SK-N-SH (cell line): ENCODE measurements around the gene PSAP. TPM values are rescaled to one million over a fixed set of nuclear protein-coding genes. Genes with fewer than 3 reads are reported as not detected.

Source experiments
- CTCF ChIA-PET: fragments of 300-600, 350-600 bp; formaldehyde crosslinking; extraction: SDS; loops from one replicate; lab custom pipeline; 2021; lab: Yijun Ruan, JAX
- POLR2A ChIA-PET: fragments of 350-600 bp; sonication (Branson Sonifier 250); formaldehyde crosslinking; extraction: SDS; loops from one replicate; lab custom pipeline; 2020; ENCODE audit warnings: antibody characterized with exemption, inconsistent platforms; lab: Yijun Ruan, JAX
- DNase-seq: peaks from one replicate; pipeline ENCODE4 v3.0.0; 2012
- H2AFZ ChIP-seq: fragments of 200-600 bp; sonication (generic); 2 replicates; pipeline ENCODE4 v1.8.1; 2016; ENCODE audit warnings: antibody characterized with exemption, mild to moderate bottlenecking, low read depth
- H3F3A ChIP-seq: fragments of 200-600 bp; sonication (generic); replicated peaks from 2 replicates; pipeline ENCODE3; 2016; ENCODE audit warnings: antibody characterized with exemption, mild to moderate bottlenecking; ENCODE audit not compliant: insufficient read depth
- H3K27ac ChIP-seq, 2 experiments: fragments of 200-500 bp in 1 of 2; fragments of 200-600 bp in 1 of 2; sonication (Bioruptor generic) in 1 of 2; sonication (generic), shearing (Covaris generic) in 1 of 2; 2 replicates each; pipeline versions ENCODE4 v1.5.1 to v1.6.1; 2014 to 2016; ENCODE audit warnings: low read depth in 2 of 2, inconsistent platforms in 1 of 2, low read length in 1 of 2, mild to moderate bottlenecking in 1 of 2, mixed read lengths in 1 of 2
- H3K27me3 ChIP-seq: fragments of 200-600 bp; sonication (generic), shearing (Covaris generic); 2 replicates; pipeline ENCODE4 v1.6.1; 2016; ENCODE audit warnings: mixed run types; ENCODE audit not compliant: insufficient read depth
- H3K36me3 ChIP-seq, 2 experiments: fragments of 200-500 bp in 1 of 2; fragments of 200-600 bp in 1 of 2; sonication (Bioruptor generic) in 1 of 2; sonication (generic) in 1 of 2; replicated peaks in 1 of 2; 2 replicates each; pipeline versions ENCODE3 to v1.5.1; 2014 to 2016; ENCODE audit warnings: low read length in 1 of 2, mild to moderate bottlenecking in 1 of 2; ENCODE audit not compliant: insufficient read depth in 2 of 2, control insufficient read depth in 1 of 2
- H3K4me1 ChIP-seq, 2 experiments: fragments of 200-500 bp in 1 of 2; fragments of 200-600 bp in 1 of 2; sonication (Bioruptor generic) in 1 of 2; sonication (generic), shearing (Covaris generic) in 1 of 2; 2 replicates each; pipeline versions ENCODE4 v1.5.1 to v1.6.1; 2014 to 2016; ENCODE audit warnings: low read depth in 1 of 2, low read length in 1 of 2, mixed run types in 1 of 2; ENCODE audit not compliant: insufficient read depth in 2 of 2, control insufficient read depth in 1 of 2
- H3K4me2 ChIP-seq: fragments of 200-600 bp; sonication (generic), shearing (Covaris generic); 2 replicates; pipeline ENCODE4 v1.6.1; 2017; ENCODE audit warnings: mixed run types
- H3K4me3 ChIP-seq, 2 experiments: fragments of 200-500 bp in 1 of 2; fragments of 200-600 bp in 1 of 2; sonication (Bioruptor generic) in 1 of 2; sonication (generic), shearing (Covaris generic) in 1 of 2; 2 replicates each; pipeline versions ENCODE4 v1.5.1 to v1.8.1; 2014 to 2016; ENCODE audit warnings: low read depth in 2 of 2, inconsistent platforms in 1 of 2, low read length in 1 of 2, mild to moderate bottlenecking in 1 of 2, mixed read lengths in 1 of 2, moderate library complexity in 1 of 2
- H3K79me2 ChIP-seq: fragments of 200-600 bp; sonication (generic); 2 replicates; pipeline ENCODE4 v1.8.1; 2017; ENCODE audit warnings: mild to moderate bottlenecking; ENCODE audit not compliant: insufficient read depth
- H3K9ac ChIP-seq: fragments of 200-600 bp; sonication (generic); 2 replicates; pipeline ENCODE4 v1.6.1; 2017; ENCODE audit warnings: mixed run types
- H3K9me2 ChIP-seq: fragments of 200-600 bp; sonication (generic); 2 replicates; pipeline ENCODE4 v1.6.1; 2017; ENCODE audit warnings: mixed run types
- H3K9me3 ChIP-seq: fragments of 200-600 bp; sonication (generic); 2 replicates; pipeline ENCODE4 v1.6.1; 2017; ENCODE audit warnings: mixed run types, mild to moderate bottlenecking, moderate library complexity
- H4K20me1 ChIP-seq: fragments of 200-600 bp; sonication (generic); 2 replicates; pipeline ENCODE4 v1.6.1; 2017; ENCODE audit warnings: mild to moderate bottlenecking, mixed run types; ENCODE audit not compliant: insufficient read depth
- CHD2 ChIP-seq: fragments of 150-350 bp; IDR thresholded peaks from 2 replicates; pipeline ENCODE4 v1.6.1; 2018; ENCODE audit warnings: low read length; ENCODE audit not compliant: partially characterized antibody
- ELF1 ChIP-seq: IDR thresholded peaks from 2 replicates; pipeline ENCODE4 v1.4.0; 2012
- FOXM1 ChIP-seq: IDR thresholded peaks from 2 replicates; pipeline ENCODE4 v1.4.0; 2012; ENCODE audit warnings: low read depth, mild to moderate bottlenecking
- GABPA ChIP-seq: IDR thresholded peaks from 2 replicates; pipeline ENCODE4 v1.4.0; 2012; ENCODE audit warnings: low read depth, mild to moderate bottlenecking
- GATA2 ChIP-seq: sonication (generic); formaldehyde crosslinking; IDR thresholded peaks from 2 replicates; pipeline ENCODE4 v1.5.0; 2020; ENCODE audit warnings: mild to moderate bottlenecking, missing genetic modification reagents
- MEF2A ChIP-seq: IDR thresholded peaks from 2 replicates; pipeline ENCODE4 v1.4.0; 2012; ENCODE audit warnings: low read depth, borderline replicate concordance
- RCOR1 ChIP-seq: fragments of 150-350 bp; IDR thresholded peaks from 2 replicates; pipeline ENCODE4 v1.6.1; 2017; ENCODE audit warnings: antibody characterized with exemption, low read length
- TAF1 ChIP-seq: IDR thresholded peaks from 2 replicates; pipeline ENCODE4 v1.6.1; 2012; ENCODE audit warnings: low read depth, mild to moderate bottlenecking, low read length, moderate library complexity, borderline replicate concordance
- WGBS: methylation state at CpG from one replicate; pipeline ENCODE4 v1.1.6; 2017; ENCODE audit warnings: low lambda C conversion rate; 5-methylcytosine and 5-hydroxymethylcytosine counted together
- polyA plus RNA-seq, 3 experiments: library from polyadenylated mRNA; depleted of rRNA; stranded (reverse); fragments of >200 nt; gene quantifications; 2 replicates each; pipeline ENCODE4 v1.2.3, GENCODE V29; 2012
- TF ChIP-seq, protein P1 (sequence below): fragments of 200-600 bp; sonication (generic); IDR thresholded peaks from 2 replicates; pipeline ENCODE4 v1.6.1; 2017; ENCODE audit warnings: antibody characterized with exemption, mild to moderate bottlenecking, moderate library complexity
- TF ChIP-seq, protein P2 (sequence below): IDR thresholded peaks from 2 replicates; pipeline ENCODE4 v1.6.1; 2012; ENCODE audit warnings: mild to moderate bottlenecking, low read depth, low read length, moderate library complexity
- TF ChIP-seq, protein P3 (sequence below): IDR thresholded peaks from 2 replicates; pipeline ENCODE4 v1.4.0; 2012; ENCODE audit warnings: low read depth, borderline replicate concordance

PSAP gene
- polyA plus RNA-seq, 1 of the 3 experiments (the other 2 are of a cell fraction), result 1,647 TPM

DNA sequence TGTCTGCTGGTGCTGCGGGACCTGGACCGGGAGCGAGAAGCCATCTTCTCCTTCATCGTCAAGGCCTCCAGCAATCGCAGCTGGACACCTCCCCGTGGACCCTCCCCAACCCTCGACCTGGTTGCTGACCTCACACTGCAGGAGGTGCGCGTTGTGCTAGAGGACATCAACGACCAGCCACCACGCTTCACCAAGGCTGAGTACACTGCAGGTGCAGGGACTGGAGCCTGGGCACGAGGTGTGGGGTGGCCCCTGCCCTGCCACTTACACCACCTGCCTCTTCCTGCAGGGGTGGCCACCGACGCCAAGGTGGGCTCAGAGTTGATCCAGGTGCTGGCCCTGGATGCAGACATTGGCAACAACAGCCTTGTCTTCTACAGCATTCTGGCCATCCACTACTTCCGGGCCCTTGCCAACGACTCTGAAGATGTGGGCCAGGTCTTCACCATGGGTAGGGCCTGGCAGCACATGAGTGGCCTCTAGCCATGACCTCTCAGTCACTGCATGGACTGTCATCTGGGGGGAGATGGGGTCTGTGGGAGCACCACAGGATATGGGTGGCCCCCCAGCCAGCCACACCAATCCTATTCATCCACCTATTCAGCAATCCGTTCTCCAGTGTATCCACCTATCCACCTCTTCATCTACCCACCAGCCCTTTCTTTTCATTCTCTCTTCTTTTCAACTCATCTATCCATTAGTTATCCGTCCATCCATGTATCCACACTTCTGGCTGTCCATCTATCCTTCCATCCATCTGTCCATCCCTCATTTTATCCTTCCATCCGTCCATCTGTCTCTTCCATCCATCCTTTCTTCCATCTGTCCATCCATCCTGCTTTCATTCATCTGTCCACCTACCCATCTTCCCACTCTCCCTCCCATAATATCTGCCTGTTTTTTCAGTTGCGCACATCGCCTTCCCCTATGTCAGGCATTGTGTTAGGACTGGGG lies 43.2 kb downstream of the PSAP start:
- Histone ChIP-seq H3K9me2 (no peaks in the 10 kb centered on the region), H3K9me3 (no peaks in the 10 kb centered on the region), H3K27me3 (no peaks in the 10 kb centered on the region), H3K27ac (no peak overlapping the region), H3K79me2 (no peaks in the 10 kb centered on the region), H3K4me3 (no peak overlapping the region), H3K9ac (no peak overlapping the region), H3K36me3 (no peaks in the 10 kb centered on the region), H4K20me1 (no peaks in the 10 kb centered on the region), H2AFZ (no peak overlapping the region), H3F3A (no peaks in the 10 kb centered on the region), H3K4me1 (no peaks in the 10 kb centered on the region; a peak in 1 of 4 replicates), H3K4me2 (no peak overlapping the region)
- ChIA-PET CTCF (interaction anchor here (1.0 to 3.1 kb wide), 5 partner anchors 10 to 111 kb away, joined by 3 to 10 read pairs (median 3); partner anchors contain the start of gene VSIR), POLR2A (interaction anchor here (0.6 kb wide), 1 partner anchor 1214 kb away, joined by 4 read pairs; no protein-coding TSS in a partner anchor)
- DNase-seq, result no peak
- TF ChIP-seq, protein P1, sequence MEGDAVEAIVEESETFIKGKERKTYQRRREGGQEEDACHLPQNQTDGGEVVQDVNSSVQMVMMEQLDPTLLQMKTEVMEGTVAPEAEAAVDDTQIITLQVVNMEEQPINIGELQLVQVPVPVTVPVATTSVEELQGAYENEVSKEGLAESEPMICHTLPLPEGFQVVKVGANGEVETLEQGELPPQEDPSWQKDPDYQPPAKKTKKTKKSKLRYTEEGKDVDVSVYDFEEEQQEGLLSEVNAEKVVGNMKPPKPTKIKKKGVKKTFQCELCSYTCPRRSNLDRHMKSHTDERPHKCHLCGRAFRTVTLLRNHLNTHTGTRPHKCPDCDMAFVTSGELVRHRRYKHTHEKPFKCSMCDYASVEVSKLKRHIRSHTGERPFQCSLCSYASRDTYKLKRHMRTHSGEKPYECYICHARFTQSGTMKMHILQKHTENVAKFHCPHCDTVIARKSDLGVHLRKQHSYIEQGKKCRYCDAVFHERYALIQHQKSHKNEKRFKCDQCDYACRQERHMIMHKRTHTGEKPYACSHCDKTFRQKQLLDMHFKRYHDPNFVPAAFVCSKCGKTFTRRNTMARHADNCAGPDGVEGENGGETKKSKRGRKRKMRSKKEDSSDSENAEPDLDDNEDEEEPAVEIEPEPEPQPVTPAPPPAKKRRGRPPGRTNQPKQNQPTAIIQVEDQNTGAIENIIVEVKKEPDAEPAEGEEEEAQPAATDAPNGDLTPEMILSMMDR, result no peak
- TF ChIP-seq CHD2, result no peak
- TF ChIP-seq GATA2 (CRISPR knock-in tag), result no peak
- TF ChIP-seq, protein P2, sequence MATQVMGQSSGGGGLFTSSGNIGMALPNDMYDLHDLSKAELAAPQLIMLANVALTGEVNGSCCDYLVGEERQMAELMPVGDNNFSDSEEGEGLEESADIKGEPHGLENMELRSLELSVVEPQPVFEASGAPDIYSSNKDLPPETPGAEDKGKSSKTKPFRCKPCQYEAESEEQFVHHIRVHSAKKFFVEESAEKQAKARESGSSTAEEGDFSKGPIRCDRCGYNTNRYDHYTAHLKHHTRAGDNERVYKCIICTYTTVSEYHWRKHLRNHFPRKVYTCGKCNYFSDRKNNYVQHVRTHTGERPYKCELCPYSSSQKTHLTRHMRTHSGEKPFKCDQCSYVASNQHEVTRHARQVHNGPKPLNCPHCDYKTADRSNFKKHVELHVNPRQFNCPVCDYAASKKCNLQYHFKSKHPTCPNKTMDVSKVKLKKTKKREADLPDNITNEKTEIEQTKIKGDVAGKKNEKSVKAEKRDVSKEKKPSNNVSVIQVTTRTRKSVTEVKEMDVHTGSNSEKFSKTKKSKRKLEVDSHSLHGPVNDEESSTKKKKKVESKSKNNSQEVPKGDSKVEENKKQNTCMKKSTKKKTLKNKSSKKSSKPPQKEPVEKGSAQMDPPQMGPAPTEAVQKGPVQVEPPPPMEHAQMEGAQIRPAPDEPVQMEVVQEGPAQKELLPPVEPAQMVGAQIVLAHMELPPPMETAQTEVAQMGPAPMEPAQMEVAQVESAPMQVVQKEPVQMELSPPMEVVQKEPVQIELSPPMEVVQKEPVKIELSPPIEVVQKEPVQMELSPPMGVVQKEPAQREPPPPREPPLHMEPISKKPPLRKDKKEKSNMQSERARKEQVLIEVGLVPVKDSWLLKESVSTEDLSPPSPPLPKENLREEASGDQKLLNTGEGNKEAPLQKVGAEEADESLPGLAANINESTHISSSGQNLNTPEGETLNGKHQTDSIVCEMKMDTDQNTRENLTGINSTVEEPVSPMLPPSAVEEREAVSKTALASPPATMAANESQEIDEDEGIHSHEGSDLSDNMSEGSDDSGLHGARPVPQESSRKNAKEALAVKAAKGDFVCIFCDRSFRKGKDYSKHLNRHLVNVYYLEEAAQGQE, result no peak
- no peak for TF ChIP-seq MEF2A
- TF ChIP-seq FOXM1, result no peak
- WGBS, result 88% methylated on average over 14 of the region's 21 CpGs

DNA sequence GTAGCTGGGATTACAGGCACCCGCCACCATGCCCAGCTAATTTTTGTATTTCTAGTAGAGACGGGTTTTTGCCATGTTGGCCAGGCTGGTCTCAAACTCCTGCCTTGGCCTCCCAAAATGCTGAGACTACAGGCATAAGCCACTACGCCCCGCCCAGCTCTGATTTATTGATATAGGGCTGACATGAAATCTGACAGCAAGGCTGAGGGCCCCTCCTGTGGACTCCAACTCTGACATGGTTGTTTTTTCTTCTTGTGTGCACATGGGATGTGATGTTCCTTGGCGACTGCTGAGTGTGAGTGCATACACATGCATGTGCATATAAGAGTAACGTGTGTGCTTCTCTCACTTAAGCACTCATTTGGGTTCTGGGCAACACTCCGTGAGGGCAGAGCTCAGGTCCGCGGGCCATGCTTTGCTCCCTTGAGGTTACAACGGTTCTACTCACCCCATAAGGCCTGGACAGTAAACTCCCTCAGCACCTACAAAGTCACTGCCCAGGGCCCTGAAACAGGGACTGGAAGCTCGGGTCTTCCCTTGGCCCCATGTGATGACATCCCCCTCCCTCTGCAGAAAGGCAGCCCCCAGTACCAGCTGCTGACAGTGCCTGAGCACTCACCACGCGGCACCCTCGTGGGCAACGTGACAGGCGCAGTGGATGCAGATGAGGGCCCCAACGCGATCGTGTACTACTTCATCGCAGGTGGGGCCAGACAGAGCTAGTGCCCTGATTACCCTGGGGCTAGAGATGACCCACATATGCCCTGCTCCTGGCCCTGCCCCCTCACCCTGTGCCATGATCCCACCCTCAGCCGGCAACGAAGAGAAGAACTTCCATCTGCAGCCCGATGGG lies 44.1 kb downstream of the PSAP start:
- H3K36me3 ChIP-seq, result no peaks in the 10 kb centered on the region
- H2AFZ ChIP-seq, result no peak overlapping the region
- H3K4me1 ChIP-seq, result no peaks in the 10 kb centered on the region; a peak in 1 of 4 replicates
- no peaks in the 10 kb centered on the region for H3K27me3 ChIP-seq
- H3K4me2 ChIP-seq, result no peak overlapping the region
- H4K20me1 ChIP-seq, result no peaks in the 10 kb centered on the region
- 91% methylated on average over 15 of the region's 23 CpGs for WGBS
- CTCF ChIA-PET, result interaction anchor here (0.6 to 3.1 kb wide), 5 partner anchors 9 to 110 kb away, joined by 3 to 10 read pairs (median 3); partner anchors contain the start of genes PSAP and VSIR
- no peak overlapping the region for H3K9ac ChIP-seq
- H3K4me3 ChIP-seq, result no peak overlapping the region
- H3K79me2 ChIP-seq, result no peaks in the 10 kb centered on the region
- H3K9me2 ChIP-seq, result no peaks in the 10 kb centered on the region
- no peaks in the 10 kb centered on the region for H3K9me3 ChIP-seq
- H3K27ac ChIP-seq, result no peak overlapping the region
- no peaks in the 10 kb centered on the region for H3F3A ChIP-seq
- DNase-seq, result no peak
- POLR2A ChIA-PET, result interaction anchor here (0.5 kb wide), 1 partner anchor 67 kb away, joined by 4 read pairs; no protein-coding TSS in a partner anchor
- TF ChIP-seq ELF1 (no peak), RCOR1 (no peak), GABPA (no peak), TAF1 (no peak)
- TF ChIP-seq, protein P2, result no peak
- TF ChIP-seq, protein P3, sequence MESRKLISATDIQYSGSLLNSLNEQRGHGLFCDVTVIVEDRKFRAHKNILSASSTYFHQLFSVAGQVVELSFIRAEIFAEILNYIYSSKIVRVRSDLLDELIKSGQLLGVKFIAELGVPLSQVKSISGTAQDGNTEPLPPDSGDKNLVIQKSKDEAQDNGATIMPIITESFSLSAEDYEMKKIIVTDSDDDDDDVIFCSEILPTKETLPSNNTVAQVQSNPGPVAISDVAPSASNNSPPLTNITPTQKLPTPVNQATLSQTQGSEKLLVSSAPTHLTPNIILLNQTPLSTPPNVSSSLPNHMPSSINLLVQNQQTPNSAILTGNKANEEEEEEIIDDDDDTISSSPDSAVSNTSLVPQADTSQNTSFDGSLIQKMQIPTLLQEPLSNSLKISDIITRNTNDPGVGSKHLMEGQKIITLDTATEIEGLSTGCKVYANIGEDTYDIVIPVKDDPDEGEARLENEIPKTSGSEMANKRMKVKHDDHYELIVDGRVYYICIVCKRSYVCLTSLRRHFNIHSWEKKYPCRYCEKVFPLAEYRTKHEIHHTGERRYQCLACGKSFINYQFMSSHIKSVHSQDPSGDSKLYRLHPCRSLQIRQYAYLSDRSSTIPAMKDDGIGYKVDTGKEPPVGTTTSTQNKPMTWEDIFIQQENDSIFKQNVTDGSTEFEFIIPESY, result no peak
